HG02852 (cell line): ENCODE results near the gene CLCN6.

Source experiments
- ATAC-seq: cut with Tn5 transposase; IDR thresholded peaks from one replicate; pipeline ENCODE4 v1.9.1; 2021; ENCODE audit warnings: mild to moderate bottlenecking, moderate library complexity; ENCODE audit not compliant: unreplicated experiment

CLCN6 gene, protein sequence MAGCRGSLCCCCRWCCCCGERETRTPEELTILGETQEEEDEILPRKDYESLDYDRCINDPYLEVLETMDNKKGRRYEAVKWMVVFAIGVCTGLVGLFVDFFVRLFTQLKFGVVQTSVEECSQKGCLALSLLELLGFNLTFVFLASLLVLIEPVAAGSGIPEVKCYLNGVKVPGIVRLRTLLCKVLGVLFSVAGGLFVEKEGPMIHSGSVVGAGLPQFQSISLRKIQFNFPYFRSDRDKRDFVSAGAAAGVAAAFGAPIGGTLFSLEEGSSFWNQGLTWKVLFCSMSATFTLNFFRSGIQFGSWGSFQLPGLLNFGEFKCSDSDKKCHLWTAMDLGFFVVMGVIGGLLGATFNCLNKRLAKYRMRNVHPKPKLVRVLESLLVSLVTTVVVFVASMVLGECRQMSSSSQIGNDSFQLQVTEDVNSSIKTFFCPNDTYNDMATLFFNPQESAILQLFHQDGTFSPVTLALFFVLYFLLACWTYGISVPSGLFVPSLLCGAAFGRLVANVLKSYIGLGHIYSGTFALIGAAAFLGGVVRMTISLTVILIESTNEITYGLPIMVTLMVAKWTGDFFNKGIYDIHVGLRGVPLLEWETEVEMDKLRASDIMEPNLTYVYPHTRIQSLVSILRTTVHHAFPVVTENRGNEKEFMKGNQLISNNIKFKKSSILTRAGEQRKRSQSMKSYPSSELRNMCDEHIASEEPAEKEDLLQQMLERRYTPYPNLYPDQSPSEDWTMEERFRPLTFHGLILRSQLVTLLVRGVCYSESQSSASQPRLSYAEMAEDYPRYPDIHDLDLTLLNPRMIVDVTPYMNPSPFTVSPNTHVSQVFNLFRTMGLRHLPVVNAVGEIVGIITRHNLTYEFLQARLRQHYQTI

DNA sequence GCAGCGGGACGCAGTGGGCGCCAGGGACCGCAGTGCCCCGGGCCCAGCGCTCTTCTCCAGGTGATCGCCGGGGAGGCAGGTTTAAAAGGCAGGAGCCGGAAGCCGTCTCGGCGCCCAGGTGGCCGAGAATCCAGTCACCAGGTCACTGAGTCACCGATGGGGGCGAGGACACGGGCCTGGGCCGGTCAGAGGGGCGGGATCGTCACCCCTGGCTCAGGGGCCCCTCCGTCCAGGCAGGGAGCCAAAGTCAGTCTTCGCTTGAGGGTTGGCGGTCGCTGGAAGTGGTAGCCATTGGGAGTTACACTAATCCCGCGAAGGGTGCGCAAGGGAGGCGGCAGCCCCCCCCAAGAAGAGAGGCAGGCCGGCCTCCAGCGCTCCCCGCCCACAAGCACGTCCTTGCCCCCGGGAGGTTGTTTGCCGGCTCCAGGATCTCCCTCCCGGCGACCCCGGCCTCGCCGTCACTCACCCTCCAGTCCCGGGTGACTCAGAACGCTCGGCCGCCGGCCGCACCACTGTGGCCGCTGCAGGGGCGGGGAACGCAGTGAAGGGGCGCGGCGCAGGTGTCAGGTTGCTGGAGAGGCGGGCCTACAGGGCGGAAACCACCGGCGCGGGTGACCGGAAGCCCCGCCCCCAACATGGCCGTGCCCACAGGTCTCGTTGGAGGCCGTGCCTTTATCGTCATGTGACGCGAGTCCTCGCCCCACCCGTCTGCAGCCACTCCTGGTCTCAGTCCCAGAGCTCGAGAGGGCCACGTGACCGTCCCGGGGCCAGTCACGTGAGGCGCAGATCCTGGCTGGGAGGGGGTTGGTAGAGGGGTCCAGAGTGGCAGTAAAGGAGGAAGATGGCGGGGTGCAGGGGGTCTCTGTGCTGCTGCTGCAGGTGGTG lies at the start of gene CLCN6, which contains the start of gene MTHFR:
Gene CLCN6 (plus strand): TSS at position 770 of the 885 bp plus-strand sequence. CDS start 72 bp downstream, at position 842.
Gene MTHFR (minus strand): TSS at position 543 of the 885 bp plus-strand sequence. CDS start 2,848 bp downstream, outside the sequence.
- ATAC-seq = peak; percentile 77

DNA sequence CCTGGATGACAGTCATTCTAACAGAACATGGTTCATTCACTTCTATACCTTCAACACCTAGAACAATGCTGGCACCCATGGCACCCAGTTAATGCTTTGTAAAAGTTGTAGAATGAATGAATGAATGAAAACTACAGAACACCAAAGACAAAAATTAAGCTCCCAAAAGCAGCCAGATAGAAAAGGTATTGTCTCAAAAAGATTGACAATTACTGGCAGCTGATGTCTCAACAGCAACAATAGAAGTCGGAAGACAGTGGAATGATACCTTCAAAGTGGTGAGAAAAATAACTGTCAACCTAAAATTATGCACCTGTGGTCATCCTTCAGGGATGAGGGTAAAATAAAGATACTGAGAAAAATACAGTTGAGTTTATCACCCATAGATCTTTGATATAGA lies 48.9 kb upstream of the CLCN6 start:
- no peak for ATAC-seq

DNA sequence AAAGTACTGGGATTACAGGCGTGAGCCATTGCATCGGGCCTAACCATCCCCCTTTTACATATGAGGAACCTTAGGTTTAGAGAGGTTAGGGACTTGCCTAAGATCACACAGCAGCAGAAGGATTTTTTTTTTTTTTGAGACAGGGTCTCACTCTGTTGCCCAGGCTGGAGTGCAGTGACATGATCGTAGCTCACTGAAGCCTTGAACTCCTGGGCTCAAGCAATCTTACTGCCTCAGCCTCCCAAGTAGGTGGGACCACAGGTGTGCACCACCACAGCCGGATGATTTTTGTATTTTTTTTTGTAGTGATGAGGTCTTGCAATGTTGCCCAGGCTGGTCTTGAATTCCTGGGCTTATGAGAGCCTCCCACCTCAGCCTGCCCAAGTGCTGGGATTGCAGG lies 46.2 kb upstream of the CLCN6 start:
- ATAC-seq = no peak

DNA sequence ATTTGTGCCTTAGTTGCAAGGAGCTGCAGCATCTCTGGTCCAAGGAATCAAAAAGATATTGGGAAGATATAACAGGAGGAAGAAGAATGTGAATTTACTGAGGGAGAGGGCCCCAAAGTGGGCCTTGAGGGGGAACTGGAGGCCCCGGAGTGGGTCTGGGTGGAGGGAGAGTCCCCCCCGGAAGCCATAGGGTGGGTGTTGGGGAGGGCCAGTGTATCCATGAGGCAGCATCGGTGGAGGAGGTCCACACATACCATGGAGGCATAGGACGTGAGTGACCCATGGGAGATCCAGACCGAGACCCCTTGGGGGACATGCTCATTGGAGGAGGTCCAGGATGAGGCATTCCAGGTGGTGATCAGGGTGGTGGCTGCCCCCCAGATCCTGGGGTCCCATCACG lies 44.7 kb upstream of the CLCN6 start:
- no peak for ATAC-seq

DNA sequence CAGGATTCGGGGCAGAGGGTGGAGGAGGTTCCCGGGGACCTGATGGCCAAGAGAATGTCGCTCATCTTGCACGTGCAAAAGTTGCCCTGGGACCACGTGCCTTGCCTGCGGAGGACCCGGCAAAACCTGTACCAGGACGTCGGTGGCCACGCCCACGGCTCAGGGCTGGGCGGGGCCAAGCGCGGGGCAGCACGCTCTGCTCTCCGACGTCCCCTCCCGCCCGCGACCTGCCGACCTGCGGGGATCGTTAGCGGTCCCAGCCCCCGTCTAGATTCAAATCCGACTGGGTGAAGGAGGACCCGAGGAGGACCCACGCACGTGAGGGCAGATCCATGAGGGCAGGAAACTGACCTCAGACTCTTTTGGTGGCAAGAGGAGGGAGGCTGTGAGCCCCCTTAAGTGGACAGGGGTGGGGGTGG lies 44.0 kb upstream of the CLCN6 start, which contains the start of gene C1orf167:
Gene C1orf167 (plus strand): TSS at position 206 of the 419 bp plus-strand sequence. CDS start 2,208 bp downstream, outside the sequence.
- no peak for ATAC-seq

DNA sequence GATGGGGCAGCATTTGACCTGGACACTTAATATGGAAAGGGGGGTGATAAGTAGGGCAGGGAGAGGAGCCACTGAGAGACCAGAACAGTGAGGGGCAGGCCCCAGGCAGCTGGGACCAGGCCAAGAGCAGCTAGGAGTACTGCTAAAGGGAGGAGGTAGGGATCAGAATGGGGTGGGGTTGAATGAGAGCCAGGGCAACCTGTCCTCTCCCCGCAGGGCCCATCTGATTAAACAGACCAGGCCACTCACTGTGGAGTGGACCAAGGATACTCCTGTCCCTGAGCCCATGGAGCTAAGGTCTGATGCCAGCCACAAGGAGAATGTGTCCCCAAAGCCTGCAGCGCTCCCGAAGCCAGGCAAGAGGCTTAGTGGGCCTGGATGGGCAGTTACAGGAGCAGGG lies 41.9 kb upstream of the CLCN6 start:
- no peak for ATAC-seq

DNA sequence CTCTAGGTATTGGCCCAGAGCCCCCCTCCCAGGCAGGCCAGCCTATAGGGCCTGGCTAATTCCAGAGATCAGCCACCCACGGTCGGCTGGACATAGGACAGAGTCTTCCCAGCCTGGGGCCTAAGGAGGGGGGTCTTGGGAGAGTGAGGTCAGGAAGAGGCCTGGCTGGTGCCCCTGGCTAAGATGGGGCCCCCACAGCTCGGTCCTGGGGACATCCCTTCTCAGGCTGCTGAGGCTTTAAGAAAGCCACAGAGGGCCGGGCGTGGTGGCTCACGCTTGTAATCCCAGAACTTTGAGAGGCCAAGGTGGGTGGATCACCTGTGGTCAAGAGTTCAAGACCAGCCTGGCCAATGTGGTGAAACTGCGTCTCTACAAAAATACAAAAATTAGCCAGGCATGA lies 41.5 kb upstream of the CLCN6 start:
- no peak for ATAC-seq

DNA sequence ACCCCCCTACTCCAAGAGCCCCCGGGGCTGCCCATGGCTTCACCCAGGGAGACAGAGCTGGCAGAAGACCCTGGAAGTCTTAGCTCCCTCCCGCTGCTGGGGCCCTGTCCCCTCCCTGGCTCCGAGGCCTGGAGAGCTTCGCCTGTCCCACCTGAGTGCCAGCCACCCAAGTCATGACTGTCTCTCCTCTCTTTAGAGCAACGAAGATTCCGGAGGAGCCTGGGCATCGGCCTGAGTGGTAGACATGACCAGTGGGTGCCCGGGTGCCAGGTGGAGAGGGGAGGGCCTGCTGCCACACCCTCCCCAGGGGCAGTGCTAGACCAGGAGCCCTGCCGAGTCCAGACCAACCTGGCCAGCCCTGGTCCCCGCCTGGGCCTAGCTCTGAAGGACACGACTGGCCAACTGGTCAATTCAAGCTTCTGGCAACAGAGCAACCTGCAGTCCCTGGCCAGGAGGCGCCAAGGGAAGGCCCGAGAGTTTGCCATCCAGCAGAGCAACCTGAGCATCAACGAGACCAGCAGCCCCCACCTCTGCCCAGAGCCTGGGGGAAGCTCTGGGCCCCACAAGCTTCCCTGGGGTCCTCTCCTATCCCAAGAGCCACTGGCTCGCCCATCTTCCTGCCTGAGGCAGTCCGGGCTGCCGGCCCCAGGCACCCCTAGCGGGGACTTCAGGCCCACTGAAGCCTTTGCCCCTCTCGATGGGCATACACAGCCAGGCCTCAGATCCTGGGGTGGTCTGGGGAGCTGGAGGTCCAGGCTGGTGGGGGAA lies 40.1 kb upstream of the CLCN6 start:
- no peak for ATAC-seq

DNA sequence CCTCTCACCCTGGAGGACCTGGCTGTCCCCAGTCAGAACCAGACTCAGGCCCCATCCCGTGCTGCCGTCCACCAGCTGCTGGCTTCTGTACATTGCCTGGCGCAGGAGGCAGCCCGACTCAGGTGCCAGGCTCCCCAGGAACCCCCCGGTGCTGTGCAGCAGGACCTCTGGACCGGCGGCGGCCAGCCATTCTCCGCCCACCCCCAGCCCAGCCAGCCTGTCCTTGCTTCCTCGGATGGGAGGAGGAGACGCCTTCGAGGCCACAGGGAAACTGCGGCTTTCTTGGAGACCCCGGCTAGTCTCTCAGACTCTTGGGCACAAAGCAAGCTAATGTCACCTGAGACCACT lies 39.6 kb upstream of the CLCN6 start:
- ATAC-seq = no peak

DNA sequence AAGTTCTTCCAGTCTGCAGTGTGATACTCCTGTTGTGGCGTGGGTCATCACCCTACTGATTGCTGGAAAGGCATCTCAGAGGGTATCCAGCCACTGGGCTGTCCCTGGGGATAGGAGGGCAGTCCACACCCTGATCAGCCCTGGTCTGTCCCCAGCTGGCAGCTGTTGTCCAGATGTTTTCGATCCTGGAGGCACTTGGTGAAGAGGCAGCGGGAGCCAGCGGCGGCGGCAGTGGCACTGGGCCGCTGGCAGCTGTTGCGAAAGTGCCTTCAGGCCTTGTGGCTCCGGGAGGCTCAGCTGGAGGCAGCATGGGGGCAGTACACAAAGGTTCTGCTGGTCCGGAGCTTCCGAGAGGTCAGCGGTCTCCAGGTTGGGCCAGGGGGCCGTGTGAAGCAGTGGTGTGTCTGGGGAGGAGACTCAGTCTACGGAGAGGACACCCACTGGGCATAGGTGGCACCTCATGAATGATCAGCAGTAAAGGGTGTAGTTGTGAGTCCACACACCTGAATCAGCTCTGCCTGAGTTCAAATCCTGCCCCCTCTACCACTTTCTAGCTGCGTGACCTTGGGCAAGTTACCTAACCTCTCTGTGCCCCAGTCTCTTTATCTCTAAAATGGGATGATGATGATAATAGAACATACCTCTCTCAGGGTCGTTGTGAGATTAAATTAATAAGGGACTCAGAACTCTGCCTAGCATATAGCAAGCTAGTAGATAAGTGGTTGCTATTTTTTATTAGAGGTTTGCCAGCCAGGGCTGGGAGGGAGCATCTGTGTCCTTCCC lies 37.9 kb upstream of the CLCN6 start:
- ATAC-seq = no peak

DNA sequence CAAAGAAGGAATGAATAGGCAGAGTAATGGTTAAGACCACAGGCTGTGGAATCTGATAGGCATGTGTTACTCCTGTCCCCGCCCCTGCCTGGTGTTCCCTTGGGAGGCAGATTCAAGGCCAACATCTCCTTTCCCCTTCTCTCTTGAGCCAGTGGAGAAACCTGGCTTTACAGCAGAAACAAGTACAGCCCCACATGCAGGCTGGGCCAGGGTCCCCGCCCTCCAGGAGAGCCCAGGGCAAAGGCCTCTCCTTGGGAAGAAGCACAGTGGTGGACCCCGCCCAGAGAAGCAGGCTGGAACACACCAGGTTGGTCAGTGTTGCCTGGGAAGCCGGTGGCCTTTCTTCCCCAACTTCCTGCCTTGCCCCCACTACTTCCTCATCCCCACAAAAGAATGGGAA lies 37.2 kb upstream of the CLCN6 start:
- ATAC-seq = no peak

DNA sequence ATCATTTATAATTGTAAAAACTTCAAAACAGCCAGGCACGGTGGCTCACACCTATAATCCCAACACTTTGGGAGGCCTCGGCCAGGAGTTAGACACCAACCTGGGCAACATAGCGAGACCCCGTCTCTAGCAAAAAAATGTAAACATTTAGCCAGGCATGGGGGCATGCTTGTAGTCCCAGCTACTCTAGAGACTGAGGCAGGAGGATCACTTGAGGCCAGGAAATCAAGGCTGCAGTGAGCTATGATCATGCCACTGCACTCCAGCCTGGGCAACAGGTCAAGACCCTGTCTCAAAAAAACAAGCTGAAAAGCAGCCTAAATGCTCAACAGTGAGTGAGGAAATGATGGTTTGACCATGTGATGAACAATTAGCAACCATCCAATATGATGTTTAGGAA lies 36.7 kb upstream of the CLCN6 start:
- no peak for ATAC-seq

DNA sequence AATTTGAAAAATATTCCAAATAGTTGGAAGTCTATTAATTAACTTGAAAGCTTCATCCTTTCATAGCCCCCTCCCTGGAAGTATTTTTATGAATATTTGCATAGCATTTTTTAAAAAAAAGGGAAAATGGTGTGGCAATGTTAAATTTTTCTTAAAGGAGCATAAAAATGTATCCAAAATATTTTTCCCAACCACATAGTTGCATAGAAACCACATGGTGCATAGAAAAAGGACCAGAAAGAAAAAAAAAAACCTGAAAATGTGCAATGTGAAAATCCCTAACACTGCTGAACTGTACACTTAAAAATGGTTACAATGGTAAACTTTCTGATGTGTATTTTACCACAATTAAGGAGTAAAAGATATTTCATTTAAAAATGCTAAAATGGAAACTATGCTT lies 36.0 kb upstream of the CLCN6 start:
- no peak for ATAC-seq

DNA sequence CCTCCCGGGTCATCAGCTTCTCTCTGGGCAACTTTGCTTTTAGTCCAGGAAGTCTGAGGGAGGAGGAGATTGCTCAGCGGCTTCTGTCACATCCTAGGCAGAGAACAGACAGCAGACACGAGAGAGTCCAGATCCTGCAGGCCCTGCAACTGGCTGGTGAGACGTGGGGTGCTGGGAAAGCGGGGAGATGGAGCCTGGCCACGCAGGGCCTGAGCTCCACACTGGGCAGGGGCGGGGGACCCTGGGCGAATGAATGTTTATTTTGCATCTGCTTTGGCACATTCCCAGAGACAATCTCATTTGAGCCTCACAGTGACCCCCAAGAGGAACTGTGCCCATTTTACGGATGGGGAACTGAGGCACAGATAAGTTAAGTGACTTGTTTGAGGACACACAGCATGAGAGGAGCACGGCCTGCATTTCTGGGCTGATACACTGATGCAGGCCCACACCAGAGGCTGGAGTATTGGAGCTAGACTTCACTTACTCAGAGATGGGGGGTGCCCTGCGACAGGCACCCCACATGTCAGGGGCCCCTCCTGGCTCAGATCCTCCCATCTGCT lies 34.4 kb upstream of the CLCN6 start:
- no peak for ATAC-seq

DNA sequence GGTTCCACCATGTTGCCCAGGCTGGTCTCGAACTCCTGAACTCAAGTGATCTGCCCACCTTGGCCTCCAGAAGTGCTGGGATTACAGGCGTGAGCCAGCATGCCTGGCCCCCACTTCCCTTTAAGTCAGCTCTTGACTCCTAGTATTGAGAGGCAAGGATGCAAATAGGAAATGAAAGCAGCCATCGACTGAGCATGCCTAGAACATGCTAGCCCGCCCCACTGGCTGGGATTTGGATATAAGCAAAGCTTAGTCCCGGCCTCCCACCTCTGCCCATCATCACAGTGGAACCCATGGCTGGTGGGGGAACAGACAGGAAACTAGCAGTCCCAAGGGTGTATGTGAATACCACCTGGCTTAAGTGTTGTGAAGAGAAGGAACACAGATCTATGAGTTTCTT lies 33.5 kb upstream of the CLCN6 start:
- ATAC-seq = no peak

DNA sequence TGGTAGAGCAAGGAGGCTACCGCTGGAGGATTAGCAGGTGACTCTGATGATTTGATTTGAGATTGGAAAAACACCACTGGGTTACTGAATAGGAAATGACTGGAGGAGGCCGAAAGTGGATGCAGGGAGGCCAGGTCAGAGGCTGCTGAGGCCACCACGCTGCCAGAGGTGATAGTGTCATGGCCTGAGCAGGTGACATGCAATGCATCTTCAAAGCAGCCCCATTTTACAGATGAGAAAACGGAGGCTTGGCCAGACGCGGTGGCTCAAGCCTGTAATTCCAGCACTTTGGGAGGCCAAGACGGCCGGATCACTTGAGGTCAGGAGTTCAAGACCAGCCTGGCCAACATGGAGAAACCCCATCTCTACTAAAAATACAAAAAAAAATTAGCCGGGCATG lies 31.2 kb upstream of the CLCN6 start:
- ATAC-seq = no peak

DNA sequence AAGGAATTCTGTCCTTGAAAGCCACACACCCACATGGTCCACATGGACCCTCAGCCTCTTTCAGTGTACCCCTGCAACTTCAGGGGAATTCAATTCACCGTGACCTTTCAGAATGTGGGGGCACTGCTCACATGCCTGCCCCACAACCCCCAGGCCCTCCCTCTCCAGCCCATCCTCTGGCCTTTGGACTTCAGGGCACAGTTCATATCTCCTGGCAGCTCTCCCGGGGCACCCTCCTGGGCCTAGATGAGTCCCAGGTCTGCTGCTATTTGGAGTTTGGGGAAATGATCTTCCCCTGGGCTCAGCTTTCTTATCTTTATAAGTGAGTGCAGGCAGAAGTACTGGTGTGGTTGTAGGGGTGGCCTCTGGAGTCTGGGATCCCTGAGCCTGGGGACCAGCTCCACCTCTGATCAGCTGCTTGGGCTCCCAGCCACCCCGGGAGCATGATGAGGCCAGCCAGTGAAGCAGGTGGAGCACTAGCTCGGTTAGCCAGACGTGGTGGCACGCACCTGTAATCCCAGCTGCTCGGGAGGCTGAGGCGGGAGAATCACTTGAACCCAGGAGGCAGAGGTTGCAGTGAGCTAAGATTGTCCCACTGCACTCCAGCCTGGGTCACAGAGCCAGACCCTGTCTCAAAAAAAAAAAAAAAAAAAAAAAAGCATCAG lies 28.2 kb upstream of the CLCN6 start:
- no peak for ATAC-seq

DNA sequence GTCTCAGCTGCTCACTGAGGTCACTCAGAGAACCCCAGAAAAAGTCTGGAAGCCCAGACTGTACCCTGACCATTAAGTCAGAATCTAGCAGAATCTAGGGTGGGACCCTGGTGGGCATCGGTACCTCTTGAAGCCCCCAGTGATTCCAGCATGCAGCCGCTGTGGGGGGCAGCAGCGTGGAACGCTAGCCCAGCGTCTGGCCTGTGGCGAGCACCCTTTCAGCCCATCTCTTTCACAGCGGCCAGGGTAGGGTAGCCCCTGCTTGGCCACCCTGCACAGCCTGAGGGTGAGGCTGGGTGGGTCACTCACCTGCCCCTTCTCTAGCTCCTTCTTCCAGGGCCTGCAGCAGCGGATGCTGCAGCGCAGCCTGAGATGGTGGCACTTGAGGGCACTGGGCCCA lies 27.7 kb upstream of the CLCN6 start:
- no peak for ATAC-seq
